Stimulated activated naive CD4-positive, alpha-beta T cell (primary cell): Measurements from ENCODE around the gene TRIB2.

Experiments
- DNase-seq, 6 experiments: peaks; one replicate each; lab custom pipeline; 2025; lab: John Stamatoyannopoulos, UW

Gene TRIB2

DNA sequence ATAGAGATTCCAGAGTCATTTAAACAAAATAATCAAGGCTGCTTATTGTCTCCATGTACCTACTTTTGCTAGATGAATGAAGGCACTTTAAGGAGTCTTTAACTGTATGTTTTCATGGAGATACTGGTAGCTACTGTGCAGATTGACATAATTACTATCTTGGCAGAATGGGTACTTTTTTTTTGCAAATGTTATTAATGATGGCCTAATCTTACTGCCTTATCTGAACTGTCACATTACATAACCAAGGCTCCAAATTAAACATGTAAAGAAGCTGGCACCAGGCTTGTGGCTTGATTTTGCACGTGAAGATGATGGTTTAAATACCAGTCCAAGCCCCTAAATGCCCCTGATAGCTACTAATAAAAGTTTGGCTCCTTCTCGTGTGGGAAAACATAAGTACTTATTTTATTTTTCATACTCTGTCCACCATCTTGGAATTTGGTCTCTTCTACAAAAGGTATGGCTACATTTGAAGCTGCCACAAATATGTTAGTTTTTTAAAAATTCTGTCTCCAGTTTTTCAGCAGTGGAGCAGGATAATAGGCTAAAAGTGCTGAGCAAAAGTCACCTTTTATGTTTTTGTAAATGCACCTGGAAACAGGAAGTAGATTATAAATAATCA is 4.1 kb downstream of the TRIB2 start:
- no peak for DNase-seq

DNA sequence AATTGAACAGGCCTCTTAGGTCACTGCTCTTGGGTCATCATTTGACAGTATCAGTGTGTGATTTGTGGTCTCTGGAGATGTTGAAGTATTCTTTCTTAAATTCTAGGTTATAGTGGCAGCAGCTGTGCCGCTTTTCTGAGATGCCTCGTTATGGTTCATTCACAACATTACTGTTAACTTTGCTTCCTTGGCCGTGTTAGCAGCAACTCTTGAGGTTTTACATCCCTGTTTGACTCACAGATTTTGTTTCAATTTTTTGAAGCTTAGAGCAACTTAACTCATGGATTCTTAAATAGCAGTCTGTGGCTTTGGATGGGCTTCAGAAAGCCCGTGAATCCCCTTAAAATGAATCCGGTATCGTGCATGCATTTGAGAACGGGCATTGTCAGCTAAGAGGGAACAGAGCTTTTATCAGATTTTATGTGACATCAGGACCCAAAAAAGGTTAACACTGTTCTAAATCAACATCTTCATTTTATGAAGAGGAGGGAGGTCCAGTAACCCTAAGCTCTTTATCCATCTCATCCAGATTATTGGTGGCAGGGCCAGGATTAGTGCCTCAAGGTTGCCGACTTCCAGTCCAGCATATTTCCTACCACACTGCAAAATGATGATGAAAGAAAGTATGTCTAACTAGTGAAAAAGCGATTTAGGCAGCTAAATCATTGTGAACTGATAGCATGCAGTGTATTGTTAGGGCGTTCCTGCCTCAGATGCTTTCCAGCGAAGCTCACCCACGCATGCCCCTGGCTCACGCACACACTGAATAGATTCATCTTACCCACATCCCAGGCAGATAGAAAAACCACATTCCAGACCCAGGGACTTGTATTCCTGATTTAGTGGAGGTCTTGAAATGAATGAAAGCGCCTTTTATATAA is 5.1 kb downstream of the TRIB2 start:
- no peak for DNase-seq

DNA sequence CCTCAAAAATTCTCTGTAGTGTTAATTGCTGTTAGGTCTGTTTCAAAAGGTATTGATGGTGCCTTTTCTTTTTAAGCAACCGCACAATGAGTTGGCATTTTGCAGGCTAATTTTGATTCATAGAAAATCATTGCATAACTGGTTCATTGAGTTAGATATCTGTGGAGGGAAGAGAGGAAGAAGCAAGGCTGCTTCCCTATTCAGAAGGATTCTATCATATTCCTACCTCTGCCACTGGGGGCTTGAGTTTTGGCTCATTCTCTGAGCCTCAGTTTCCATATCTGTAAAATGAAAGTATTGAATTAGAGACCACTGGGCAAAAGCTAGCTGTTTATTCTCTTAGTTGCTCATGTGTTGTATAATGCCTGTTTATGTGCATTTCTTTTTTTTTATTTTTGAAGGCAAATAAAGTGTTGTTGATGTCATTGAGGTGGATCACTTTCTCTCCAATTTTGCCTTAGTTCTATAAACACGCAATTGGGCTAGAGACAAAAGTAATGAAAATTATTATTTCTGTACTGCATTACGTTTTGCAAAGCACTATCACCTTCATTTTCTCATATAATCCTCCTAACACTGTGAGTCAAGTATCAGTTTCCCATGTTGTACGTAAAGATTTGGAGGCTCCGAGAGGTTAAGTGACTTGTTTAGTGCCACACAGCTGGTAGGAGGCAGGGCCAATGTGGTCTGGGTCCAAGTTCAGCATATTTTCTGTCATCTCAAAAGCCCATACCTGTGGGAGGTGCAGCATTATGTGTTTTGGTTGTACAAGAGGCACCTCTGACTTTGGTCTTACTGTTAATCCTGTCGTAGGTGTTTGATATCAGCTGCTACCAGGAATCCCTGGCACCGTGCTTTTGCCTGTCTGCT is 5.9 kb downstream of the TRIB2 start:
- no peak for DNase-seq

DNA sequence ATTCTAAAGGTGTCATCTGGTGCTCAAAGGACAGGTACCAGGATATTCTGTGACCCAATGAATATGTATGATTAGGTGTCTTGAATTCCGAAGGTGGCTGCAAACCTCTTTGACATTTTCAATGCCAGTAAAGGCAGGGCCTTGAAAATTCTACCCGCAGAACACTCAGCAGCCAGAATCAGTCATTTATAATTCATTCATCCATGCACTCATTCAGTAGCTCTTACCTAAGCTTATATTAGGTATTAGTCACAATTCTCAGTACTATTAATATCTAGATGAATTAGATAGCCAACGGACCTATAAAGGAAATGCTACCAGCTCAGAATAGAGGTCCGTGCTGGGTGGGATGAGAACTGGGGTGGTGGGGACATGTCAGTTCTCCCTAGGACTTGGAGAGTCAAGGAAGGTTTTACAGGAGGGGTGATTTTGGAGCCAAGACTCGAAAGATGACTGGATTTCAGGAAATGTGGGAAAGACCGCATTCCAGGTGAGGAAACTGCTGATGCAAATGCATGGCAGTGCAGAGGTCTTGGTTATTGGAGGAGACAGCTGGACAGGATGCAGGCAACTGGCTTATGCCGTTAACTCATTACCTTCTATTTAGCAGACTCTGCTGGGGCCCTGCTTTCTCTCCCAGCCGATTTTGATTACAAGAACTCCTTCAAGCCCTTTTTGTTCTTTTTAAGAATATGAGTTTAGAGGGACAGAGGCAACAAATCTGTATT is 7.2 kb downstream of the TRIB2 start:
- no peak for DNase-seq

DNA sequence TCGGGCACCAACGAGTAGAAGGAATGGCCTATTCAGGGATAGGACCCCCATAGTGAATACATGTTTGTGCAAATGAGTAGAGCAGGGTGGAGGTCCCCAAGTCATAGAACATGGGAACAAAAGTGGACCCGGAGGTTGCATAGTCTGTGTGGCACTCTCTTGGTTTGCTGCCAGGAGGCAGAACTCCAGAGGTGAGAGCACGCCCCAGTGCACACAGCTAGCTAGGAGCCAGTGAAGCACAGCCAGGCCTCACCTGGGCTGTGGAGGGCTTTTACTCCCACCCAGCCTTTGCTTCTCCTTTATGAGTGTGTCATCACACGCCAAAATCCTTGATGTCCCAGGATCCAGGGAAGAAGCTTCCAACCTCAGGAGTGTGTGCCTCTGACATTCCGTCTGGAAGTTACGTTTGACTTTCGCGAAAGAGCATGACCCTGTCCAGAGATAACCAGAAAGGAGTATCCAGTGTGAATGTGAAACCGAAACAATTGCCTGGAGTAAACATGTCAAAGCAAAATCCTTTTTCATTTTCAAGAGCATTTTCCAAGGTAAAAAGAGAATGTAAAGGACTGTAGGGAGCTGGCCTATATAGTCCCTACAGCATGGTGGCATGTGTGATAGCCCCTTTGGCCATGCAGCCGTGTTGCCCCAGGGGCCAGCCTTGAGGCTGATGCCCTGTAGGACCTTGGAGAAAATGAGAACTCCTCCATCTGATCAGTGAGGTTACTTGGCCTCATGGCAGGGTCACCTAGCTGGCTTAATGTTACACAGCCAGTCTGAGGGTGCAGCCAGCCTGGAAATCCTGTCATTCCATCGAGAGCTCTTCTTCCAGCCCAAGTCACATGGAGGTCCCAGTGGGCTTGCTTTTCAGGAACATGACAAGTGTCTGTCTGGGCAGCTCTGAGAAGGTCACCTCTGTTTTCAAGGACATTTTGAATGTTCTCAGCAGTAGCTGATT is 8.8 kb downstream of the TRIB2 start:
- DNase-seq, result no peak

DNA sequence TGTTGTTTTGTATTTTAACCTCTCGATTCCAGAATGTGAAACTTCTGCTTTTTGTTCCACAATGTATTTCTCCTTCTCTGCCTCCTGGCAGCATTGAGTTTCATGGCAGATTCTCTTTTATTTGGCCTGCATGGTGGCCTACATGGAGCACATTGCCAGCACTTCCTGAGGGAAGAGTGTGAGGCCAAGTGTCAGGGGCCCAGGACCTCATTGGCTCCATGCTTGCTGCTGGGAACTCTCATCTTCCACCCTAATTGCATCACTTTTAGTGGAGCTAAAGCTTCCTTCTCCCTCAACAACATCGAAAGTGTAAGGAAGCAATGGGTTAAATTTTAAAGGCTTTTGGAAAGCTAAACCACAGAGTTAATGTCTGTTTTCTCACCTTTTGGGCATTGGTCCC is 9.5 kb downstream of the TRIB2 start:
- DNase-seq, result no peak

DNA sequence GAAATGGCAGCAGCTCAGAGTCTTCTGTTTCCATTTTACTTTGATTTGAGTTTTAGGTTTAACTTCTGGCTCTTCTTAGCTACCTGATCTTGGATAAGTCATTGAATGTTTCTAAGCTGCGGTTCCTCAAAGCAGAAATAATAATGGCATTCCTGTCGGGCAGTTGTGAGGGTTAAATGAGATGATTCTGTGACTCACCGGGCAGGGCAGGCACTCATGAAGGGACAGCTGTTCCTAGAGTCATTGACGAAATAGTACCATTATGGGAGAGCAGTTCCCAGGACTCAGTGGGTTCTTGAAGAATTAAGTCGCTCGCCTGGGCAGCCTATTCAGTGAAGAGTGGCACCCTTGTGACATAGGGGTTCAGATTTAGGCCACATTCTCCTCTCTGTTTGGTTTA is 10.3 kb downstream of the TRIB2 start:
- DNase-seq, result no peak

DNA sequence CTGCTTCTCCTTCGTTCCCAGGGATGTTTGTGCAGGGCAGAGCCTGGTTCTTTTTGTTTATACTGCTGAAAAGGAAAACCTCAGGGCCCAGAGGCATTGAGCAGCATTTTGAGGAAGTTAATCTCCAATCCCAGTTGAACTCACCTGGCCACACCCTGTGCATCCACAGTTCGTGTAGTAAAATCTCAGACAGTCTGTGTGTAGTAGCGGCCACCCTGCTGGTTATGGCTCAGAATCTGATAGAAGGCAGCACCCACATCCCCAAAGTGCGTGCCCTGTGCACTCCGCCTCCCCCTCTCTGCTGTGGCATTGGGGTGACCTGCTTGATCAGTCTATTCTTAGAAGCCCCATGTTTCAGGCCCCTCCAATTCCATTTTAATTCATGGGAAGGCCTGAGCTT is 10.9 kb downstream of the TRIB2 start:
- peak in 2 of 6 experiments; percentile 3 to 11 for DNase-seq

DNA sequence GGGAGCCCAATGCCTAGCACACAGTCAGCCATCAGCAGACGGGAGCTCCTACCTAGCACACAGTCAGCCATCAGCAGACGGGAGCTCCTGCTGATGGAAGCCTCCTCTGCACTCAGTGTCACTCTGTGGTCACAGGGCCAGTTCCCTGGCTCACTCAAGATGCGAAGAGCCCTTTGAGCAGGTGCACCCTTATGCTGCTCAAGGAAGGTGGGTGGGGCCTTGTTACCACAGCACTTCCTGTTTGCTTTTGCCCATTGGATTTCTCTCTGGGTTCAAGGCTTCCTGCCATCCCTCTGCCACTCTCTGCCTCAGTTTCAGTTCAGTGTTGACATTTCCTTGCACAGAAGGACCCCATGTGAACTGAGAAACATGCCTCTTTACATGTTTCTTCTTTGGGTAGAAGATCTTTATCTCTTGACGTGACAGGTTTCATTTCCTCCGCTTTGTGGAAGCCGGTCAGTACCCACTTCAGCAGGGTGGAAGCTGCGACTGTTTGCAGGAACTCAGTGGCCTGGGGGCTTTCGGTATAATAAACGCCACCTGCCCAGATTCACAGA is 11.6 kb downstream of the TRIB2 start:
- DNase-seq, result peak; percentile 23 to 83 (median 63)

DNA sequence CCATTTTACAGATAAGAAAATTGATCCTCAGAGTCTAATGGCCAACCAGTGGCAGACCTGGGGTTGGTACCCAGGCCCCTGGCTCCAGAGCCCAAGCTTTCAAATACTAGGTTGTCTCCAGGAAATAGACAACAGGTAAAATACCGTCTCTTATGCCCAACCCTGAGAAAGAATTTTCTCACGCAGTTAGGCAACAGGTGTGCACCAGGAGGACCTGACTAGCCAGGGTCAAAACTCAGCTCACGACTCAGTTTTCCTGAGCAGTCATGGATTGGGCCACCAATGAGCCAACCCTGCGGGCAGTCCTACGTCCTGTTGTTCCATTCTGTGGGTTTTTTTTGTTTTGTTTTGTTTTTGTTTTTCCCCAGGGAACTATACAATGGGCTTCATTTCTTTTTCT is 13.5 kb downstream of the TRIB2 start:
- DNase-seq, result no peak

DNA sequence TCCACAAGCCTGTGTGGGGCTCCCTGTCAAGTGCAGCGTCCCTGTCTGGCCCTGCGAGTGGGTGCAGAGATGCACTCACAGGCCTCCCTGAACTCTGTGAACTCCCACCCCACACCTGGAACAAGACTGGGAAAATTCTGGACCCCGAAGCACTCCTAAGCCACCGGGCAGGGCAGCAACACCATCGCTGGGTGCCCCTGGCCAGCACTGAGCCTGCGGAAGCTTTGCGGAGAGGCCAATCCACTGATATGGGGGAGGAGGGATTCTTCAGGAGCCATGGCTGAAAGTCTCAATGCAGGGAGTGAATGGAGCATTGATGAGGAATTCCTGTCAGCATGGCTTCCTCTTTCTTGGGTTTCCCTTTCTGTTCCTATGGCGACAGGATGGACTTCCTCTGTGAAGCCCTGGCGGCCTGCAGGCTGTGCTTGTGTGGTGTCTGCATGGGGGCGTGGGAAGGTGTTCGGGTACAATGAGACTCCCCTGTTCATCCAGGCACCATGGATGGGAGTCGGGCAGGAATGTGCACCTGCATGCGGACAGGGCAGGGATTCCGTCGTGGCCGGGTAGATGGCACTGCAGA is 15.1 kb downstream of the TRIB2 start:
- DNase-seq, result no peak

DNA sequence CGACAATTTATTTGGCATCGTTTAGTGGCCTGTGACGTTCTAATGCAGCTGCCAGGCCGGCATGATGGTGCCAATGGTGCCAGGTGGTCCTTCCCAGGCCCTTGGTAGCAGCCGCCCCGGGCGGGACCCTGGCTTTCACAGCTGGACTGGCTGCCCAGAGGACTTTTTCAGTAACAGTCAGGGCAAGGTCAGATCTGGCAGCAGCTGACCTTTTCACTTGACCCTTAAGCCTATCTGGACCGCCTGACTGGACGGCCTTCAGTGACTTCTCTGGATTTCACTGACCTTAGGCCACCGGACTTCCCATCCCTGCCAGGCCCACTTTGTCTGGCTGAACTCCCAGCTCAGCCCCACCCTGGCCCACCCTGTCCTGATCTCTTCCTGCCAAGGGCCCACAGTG is 15.9 kb downstream of the TRIB2 start:
- DNase-seq, result no peak

DNA sequence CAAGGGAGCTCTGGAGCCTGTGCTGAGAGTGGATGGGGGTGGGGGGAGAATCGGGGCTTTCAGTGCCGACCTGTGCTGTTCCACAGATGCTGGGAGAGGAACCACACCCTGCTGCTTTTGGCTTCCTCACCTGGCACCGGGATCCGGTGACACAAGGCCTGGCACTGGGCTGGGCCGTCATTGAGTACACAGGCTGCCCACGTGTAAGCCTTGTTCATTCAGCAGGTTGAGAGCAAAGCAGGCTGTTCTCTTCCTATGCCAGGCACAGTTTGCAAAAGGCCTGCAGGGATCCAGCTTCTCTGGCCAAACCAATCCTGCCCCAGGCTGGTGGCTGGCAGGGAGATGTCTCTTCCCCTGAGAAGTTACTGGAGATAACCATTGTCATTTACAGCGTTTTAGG is 17.1 kb downstream of the TRIB2 start:
- DNase-seq, result no peak

DNA sequence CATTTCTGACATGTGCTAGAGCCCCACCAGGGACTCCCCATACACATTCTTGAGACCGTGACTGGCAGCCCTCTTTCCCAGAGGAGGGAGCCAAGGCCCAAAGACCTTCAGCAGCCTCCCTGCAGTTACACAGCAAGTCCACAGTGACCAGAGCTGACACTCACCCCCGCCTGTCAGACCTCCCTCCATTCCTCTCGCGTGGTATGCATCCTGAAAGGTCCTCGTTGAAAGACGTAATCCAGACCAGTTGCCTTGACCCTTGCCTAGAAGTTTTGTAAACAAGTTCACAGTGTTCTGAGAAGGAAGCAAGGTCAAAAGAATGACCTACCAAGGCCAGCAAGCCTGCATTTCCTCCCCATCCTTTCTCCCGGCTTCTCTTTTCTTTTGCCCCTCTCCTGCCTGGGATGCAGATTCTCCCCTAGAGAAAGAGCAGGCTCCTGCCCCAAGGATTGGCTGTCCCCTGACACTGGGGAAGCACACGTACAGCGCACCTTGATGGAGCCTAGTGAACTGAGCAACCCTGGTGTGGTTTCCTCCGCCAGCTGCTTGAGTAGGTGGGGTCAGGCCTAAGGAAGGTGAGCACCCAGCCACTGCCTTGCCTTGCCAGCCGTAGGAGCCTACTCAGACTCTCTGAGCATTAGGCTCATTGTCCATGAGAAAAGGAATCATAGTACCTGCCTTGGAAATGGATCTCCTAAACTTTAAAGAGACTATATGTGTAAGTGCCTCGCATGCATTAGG is 18.3 kb downstream of the TRIB2 start:
- DNase-seq, result no peak

DNA sequence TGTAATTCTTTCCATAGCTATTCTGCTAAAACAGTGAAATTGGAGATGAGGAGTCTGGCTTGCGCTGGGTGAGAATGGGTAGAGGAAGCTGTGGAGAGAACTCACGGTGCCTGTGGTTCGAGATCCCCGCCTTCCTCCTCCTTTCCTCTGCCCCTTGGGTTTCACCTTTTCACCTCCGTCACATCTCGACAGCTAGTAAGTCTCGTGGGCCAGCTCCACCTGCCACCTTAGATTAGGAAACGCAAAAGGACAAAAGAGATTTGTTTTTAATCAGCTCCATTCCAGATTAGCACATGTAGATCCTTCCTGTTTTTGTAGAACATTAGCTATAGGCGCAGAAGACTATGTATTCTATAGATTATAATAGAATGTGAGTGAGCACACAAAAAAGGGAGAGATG is 20.6 kb downstream of the TRIB2 start:
- DNase-seq, result no peak

DNA sequence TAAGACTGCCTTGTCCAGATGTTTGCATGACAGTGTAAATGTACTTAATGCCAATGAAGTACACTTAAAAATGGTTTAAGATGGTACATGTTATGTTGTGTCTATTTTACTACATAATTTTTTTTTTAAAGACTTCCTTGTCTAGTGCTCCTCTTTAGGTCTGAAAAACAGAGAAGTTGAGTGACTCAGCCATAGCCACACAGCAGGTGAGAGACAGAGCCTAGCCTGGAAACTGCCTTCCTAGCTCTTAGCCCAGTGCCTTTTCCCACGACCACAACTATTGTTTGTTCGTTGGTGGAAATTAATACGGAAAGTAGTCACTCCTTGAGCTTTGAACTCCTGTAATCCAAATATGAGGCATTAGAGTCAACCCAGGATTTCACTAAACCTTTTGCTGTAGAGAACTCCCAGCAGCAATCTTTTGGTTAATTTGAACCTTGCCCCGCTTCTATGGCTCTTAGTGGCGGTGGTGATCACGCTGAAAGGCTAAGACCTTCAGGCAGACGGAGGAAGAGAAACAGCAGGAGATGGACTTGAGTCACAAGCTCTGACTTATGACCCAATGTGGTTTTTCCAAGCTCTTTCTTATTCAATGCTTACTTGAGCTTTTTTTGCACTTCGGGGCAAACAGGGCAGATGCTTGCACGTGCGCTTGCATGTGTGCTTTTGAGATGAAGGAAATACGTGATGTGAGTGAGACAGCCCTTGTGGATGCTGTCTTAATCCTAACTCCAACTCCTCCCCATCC is 21.2 kb downstream of the TRIB2 start:
- DNase-seq, result no peak

DNA sequence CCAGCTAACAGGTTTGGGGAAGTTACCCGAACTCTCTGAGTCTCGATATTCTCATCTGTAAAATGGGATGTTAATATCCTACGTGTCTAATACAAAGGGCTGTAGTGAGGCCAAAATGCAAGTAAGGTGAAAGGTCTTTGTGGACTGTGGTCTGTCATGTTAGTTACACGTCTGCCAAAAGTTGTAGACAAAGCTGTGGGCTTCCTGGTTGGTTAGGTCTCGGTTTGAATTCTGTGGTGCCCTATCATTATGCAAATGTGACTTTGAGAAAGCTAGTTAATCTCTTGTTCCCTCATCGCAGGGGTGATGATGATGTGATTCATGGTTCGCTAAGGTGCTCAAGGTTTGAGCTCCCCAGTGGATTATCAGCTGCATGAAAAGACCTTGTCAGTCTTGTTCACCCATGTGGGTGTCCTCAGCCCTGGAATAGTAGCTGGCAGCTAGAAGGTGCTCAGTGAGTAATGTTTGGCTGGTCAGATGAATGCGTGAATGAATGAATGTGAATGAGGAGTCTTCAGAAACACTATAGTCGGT is 23.1 kb downstream of the TRIB2 start:
- DNase-seq, result no peak

DNA sequence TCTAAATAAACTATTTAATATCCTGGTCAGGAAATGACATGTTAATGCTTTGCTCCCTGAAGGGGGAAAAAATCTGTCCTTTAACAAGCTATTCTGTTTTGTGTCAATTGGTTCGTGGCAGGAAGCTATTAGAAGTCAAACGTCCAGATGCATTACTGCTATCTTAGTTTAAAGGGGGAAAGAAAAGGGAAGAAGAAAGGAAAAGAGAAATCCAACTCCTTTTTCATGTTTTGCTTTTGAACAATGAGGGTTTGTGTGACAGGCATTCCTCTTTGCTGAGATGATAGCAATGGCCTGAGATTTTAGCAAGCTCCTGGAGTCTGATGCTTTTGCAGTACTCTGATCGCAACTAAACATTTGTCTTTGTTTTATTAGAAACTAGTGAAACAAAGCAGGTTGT is 24.6 kb downstream of the TRIB2 start:
- no peak for DNase-seq
